HepG2 (cell line): ENCODE data around the gene TANGO6. TPM values are rescaled to one million over a fixed set of nuclear protein-coding genes. Genes with fewer than 3 reads are reported as not detected.

ENCODE experiments used
- ARNT ChIP-seq: fragments of 450-650 bp; IDR thresholded peaks from 2 replicates; pipeline ENCODE4 v1.6.1; 2017
- ATF4 ChIP-seq, 2 experiments: fragments of 450-650 bp in 1 of 2; sonication (generic) in 1 of 2; formaldehyde crosslinking; IDR thresholded peaks; 2 replicates each; pipeline versions ENCODE4 v1.5.0 to v1.8.0; 2020 to 2022; ENCODE audit warnings: mild to moderate bottlenecking in 1 of 2, missing genetic modification reagents in 1 of 2
- HDAC2 ChIP-seq: sonication (generic); formaldehyde crosslinking; IDR thresholded peaks from 2 replicates; pipeline ENCODE4 v1.4.0; 2020; ENCODE audit warnings: missing genetic modification reagents
- HMG20A ChIP-seq: IDR thresholded peaks from 2 replicates; pipeline ENCODE4 v1.6.1; 2016; ENCODE audit warnings: borderline replicate concordance
- HOMEZ ChIP-seq: IDR thresholded peaks from 2 replicates; pipeline ENCODE4 v1.6.1; 2016; ENCODE audit warnings: low read depth
- MED13 ChIP-seq: sonication (generic); formaldehyde crosslinking; IDR thresholded peaks from 2 replicates; pipeline ENCODE4 v1.5.0; 2020; ENCODE audit warnings: missing genetic modification reagents
- MEIS1 ChIP-seq: sonication (generic); formaldehyde crosslinking; IDR thresholded peaks from 2 replicates; pipeline ENCODE4 v1.9.0; 2021; ENCODE audit warnings: mild to moderate bottlenecking, missing genetic modification reagents, moderate library complexity, borderline replicate concordance
- NCOA5 ChIP-seq: sonication (generic); formaldehyde crosslinking; IDR thresholded peaks from 2 replicates; pipeline ENCODE4 v1.4.0; 2020; ENCODE audit warnings: missing genetic modification reagents
- NFYC ChIP-seq: IDR thresholded peaks from 2 replicates; pipeline ENCODE4 v1.6.1; 2016; ENCODE audit warnings: missing genetic modification reagents, missing compliant biosample characterization
- NR2F2 ChIP-seq: IDR thresholded peaks from 2 replicates; pipeline ENCODE4 v1.6.1; 2012; ENCODE audit warnings: low read depth, inconsistent platforms, borderline replicate concordance
- NR2F6 ChIP-seq, 2 experiments: IDR thresholded peaks; 2 replicates each; pipeline ENCODE4 v1.6.1; 2016; ENCODE audit warnings: antibody characterized with exemption in 1 of 2, mild to moderate bottlenecking in 1 of 2
- RCOR2 ChIP-seq: IDR thresholded peaks from 2 replicates; pipeline ENCODE4 v1.6.1; 2016; ENCODE audit warnings: missing biosample characterization, missing genetic modification reagents
- SNAPC2 ChIP-seq: sonication (generic); formaldehyde crosslinking; IDR thresholded peaks from 2 replicates; pipeline ENCODE4 v1.8.1; 2022; ENCODE audit warnings: mild to moderate bottlenecking, missing genetic modification reagents
- SOX6 ChIP-seq, 2 experiments: fragments of 450-650 bp in 1 of 2; sonication (generic) in 1 of 2; formaldehyde crosslinking in 1 of 2; IDR thresholded peaks; 2 replicates each; pipeline versions ENCODE4 v1.4.0 to v1.6.1; 2017 to 2020; ENCODE audit warnings: antibody characterized with exemption in 1 of 2, mild to moderate bottlenecking in 1 of 2, missing genetic modification reagents in 1 of 2
- TEAD3 ChIP-seq: optimal IDR thresholded peaks from 2 replicates; pipeline ENCODE3; 2016; ENCODE audit warnings: borderline replicate concordance
- THAP9 ChIP-seq: sonication (generic); formaldehyde crosslinking; IDR thresholded peaks from 2 replicates; pipeline ENCODE4; 2020; ENCODE audit warnings: missing genetic modification reagents, mild to moderate bottlenecking, borderline replicate concordance
- TRIM24 ChIP-seq: sonication (generic); formaldehyde crosslinking; IDR thresholded peaks from 2 replicates; pipeline ENCODE4 v1.8.0; 2022; ENCODE audit warnings: mild to moderate bottlenecking, missing genetic modification reagents
- ZMYM3 ChIP-seq: sonication (generic); formaldehyde crosslinking; IDR thresholded peaks from 2 replicates; pipeline ENCODE4 v1.5.1; 2020; ENCODE audit warnings: mild to moderate bottlenecking, missing genetic modification reagents
- ZNF121 ChIP-seq: sonication (generic); formaldehyde crosslinking; IDR thresholded peaks from 2 replicates; pipeline ENCODE4 v1.5.0; 2020; ENCODE audit warnings: mild to moderate bottlenecking, missing genetic modification reagents
- ZNF260 ChIP-seq: sonication (generic); formaldehyde crosslinking; IDR thresholded peaks from 2 replicates; pipeline ENCODE4 v1.4.0; 2020; ENCODE audit warnings: missing genetic modification reagents, low read depth, mild to moderate bottlenecking, borderline replicate concordance
- ZNF564 ChIP-seq: sonication (generic); formaldehyde crosslinking; IDR thresholded peaks from 2 replicates; pipeline ENCODE4 v1.8.1; 2023; ENCODE audit warnings: mild to moderate bottlenecking, missing genetic modification reagents
- ZNF781 ChIP-seq: sonication (generic); formaldehyde crosslinking; IDR thresholded peaks from 2 replicates; pipeline ENCODE4 v1.5.1; 2020; ENCODE audit warnings: borderline replicate concordance, mild to moderate bottlenecking, missing genetic modification reagents; ENCODE audit errors: not compliant biosample characterization
- ZNF788 ChIP-seq: sonication (generic); formaldehyde crosslinking; IDR thresholded peaks from 2 replicates; pipeline ENCODE4 v1.5.0; 2020; ENCODE audit warnings: mild to moderate bottlenecking, missing genetic modification reagents, borderline replicate concordance
- polyA plus RNA-seq, 8 experiments: library from polyadenylated mRNA; depleted of rRNA in 3 of 8; stranded (reverse) in 7 of 8; unstranded in 1 of 8; fragments of >200 nt; fragmentation: Illumina TruSeq in 4 of 8; extraction: Trizol in 4 of 8; gene quantifications; 2 replicates each; pipeline versions ENCODE4 v1.2.1 to v1.2.3, GENCODE V29; 2011 to 2016; ENCODE audit warnings: low read depth in 4 of 8, missing spikeins in 1 of 8, mixed read lengths in 1 of 8; ENCODE audit not compliant: insufficient read depth in 1 of 8
- total RNA-seq, 5 experiments: library from RNA; depleted of rRNA; stranded (reverse); fragments of >200 nt; fragmentation: Illumina TruSeq; extraction: Trizol; gene quantifications; 2 replicates each; pipeline ENCODE4 v1.2.3, GENCODE V29; 2016; ENCODE audit warnings: low read depth in 1 of 5
- TF ChIP-seq, protein P1 (sequence below): sonication (generic); formaldehyde crosslinking; IDR thresholded peaks from 2 replicates; pipeline ENCODE4 v1.8.1; 2022; ENCODE audit warnings: low read depth, mild to moderate bottlenecking, missing genetic modification reagents

The TANGO6 gene
- total and polyA plus RNA-seq, 2 of the 13 experiments (the other 11 are each of a cell fraction or from before 2014, with no cell fraction given): 7.2 to 13.3 TPM

DNA sequence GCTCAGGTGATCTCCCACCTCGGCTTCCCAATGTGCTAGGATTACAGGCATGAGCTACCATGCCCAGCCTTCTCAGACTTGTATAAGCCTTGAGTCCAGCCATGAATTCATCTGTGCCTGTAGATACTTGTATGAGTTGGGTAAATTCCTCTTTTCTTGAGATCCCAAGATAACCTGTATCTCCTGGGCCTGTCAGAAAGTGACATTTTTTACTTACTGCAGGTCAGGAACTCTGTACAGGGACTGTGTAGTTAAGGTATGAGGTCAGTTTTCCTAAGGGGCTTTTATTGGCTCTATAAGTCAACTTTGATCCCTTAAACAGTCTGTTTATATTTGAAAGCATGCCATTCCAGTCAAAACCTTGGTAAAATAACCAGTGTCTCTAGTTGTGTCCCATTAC lies 155.8 kb downstream of the TANGO6 start (continued):
- TF ChIP-seq NR2F6 (IDR thresholded peaks at IDR 0.05) (peak; percentile 75), NR2F6 (CRISPR knock-in tag; IDR thresholded peaks at IDR 0.05) (peak; percentile 62; the same call in 1 of the 2 replicates), SOX6 (IDR thresholded peaks at IDR 0.05) (no peak), SOX6 (CRISPR knock-in tag; IDR thresholded peaks at IDR 0.05) (no peak), TRIM24 (CRISPR knock-in tag) (no peak), ZNF260 (no peak), ZMYM3 (peak; percentile 33; the same call in 1 of the 2 replicates), SNAPC2 (CRISPR knock-in tag) (no peak), THAP9 (CRISPR knock-in tag) (no peak), HMG20A (CRISPR knock-in tag) (peak; percentile 21; the same call in 1 of the 2 replicates), ATF4 (CRISPR knock-in tag; IDR thresholded peaks at IDR 0.05) (no peak), ZNF788 (CRISPR knock-in tag) (no peak), MED13 (no peak), ZNF564 (CRISPR knock-in tag) (no peak), NR2F2 (peak; percentile 72), RCOR2 (no peak), ARNT (no peak), HOMEZ (CRISPR knock-in tag) (0 out of 2 replicates have a peak, but pooled peaks have one; percentile 16), MEIS1 (peak; percentile 56; the same call in 1 of the 2 replicates), NFYC (CRISPR knock-in tag) (no peak), ZNF781 (CRISPR knock-in tag) (no peak), HDAC2 (CRISPR knock-in tag) (0 out of 2 replicates have a peak, but pooled peaks have one; percentile 15), NCOA5 (no peak), ZNF121 (CRISPR knock-in tag) (peak; percentile 58), TEAD3 (CRISPR knock-in tag) (peak; percentile 38)
- TF ChIP-seq, protein P1, sequence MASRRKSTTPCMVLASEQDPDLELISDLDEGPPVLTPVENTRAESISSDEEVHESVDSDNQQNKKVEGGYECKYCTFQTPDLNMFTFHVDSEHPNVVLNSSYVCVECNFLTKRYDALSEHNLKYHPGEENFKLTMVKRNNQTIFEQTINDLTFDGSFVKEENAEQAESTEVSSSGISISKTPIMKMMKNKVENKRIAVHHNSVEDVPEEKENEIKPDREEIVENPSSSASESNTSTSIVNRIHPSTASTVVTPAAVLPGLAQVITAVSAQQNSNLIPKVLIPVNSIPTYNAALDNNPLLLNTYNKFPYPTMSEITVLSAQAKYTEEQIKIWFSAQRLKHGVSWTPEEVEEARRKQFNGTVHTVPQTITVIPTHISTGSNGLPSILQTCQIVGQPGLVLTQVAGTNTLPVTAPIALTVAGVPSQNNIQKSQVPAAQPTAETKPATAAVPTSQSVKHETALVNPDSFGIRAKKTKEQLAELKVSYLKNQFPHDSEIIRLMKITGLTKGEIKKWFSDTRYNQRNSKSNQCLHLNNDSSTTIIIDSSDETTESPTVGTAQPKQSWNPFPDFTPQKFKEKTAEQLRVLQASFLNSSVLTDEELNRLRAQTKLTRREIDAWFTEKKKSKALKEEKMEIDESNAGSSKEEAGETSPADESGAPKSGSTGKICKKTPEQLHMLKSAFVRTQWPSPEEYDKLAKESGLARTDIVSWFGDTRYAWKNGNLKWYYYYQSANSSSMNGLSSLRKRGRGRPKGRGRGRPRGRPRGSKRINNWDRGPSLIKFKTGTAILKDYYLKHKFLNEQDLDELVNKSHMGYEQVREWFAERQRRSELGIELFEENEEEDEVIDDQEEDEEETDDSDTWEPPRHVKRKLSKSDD (CRISPR knock-in tag): no peak
